K562 (cell line): ENCODE measurements around the gene DYNLT2. TPM values are rescaled to one million over a fixed set of nuclear protein-coding genes. Genes with fewer than 3 reads are reported as not detected.

Source experiments
- CBFA2T3 ChIP-seq: fragments of 450-650 bp; IDR thresholded peaks from 2 replicates; pipeline ENCODE4 v1.6.1; 2017
- GABPB1 ChIP-seq: sonication (generic); formaldehyde crosslinking; IDR thresholded peaks from 2 replicates; pipeline ENCODE4 v1.8.0; 2022; ENCODE audit warnings: mild to moderate bottlenecking, missing genetic modification reagents
- HOXB6 ChIP-seq: fragments of 250-450 bp; sonication (Bioruptor Pico); IDR thresholded peaks from 2 replicates; pipeline ENCODE4 v1.5.1; 2022; ENCODE audit warnings: mild to moderate bottlenecking, borderline replicate concordance
- KAT7 ChIP-seq: sonication (generic); formaldehyde crosslinking; IDR thresholded peaks from 2 replicates; pipeline ENCODE4 v1.8.0; 2022; ENCODE audit warnings: missing genetic modification reagents, mild to moderate bottlenecking, borderline replicate concordance
- RBM17 ChIP-seq: fragments of 200-400 bp; formaldehyde crosslinking; IDR thresholded peaks from 2 replicates; pipeline ENCODE4 v1.6.1; 2017; ENCODE audit warnings: low read depth, mild to moderate bottlenecking, low read length, borderline replicate concordance
- SIX5 ChIP-seq, 2 experiments: IDR thresholded peaks; 2 replicates each; pipeline ENCODE4 v1.6.1; 2011; ENCODE audit warnings: low read length in 2 of 2, borderline replicate concordance in 1 of 2, low read depth in 1 of 2, mild to moderate bottlenecking in 1 of 2, moderate library complexity in 1 of 2; ENCODE audit not compliant: insufficient read depth in 1 of 2
- SMARCB1 ChIP-seq: IDR thresholded peaks from 2 replicates; pipeline ENCODE4 v1.6.1; 2011; ENCODE audit warnings: improper control_type of control experiment, low read depth; ENCODE audit not compliant: insufficient read length
- SMARCC2 ChIP-seq: fragments of 450-650 bp; IDR thresholded peaks from 2 replicates; pipeline ENCODE4 v1.6.1; 2017; ENCODE audit warnings: antibody characterized with exemption, moderate library complexity, mild to moderate bottlenecking, low read depth
- TARDBP ChIP-seq: fragments of 450-650 bp; IDR thresholded peaks from 2 replicates; pipeline ENCODE4 v1.6.1; 2016
- ZNF408 ChIP-seq: fragments of 250-450 bp; sonication (Bioruptor Pico); IDR thresholded peaks from 2 replicates; pipeline ENCODE4 v1.4.0; 2020; ENCODE audit warnings: low read depth, mild to moderate bottlenecking, moderate library complexity
- ZNF766 ChIP-seq: fragments of 200-800 bp; sonication (Bioruptor generic); conservative IDR thresholded peaks from 2 replicates; pipeline ENCODE4 v1.6.1; 2016; ENCODE audit warnings: missing genetic modification characterization, missing compliant biosample characterization
- polyA plus RNA-seq, 8 experiments: library from polyadenylated mRNA; depleted of rRNA in 4 of 8; stranded (reverse) in 5 of 8; unstranded in 3 of 8; fragments of >200 nt; fragmentation: Nextera tagmentation in 2 of 8; fragmentation: Illumina TruSeq in 1 of 8; extraction: Ambion mirVana in 2 of 8; extraction: Trizol in 1 of 8; gene quantifications; 2 replicates each; pipeline versions ENCODE4 v1.2.1 to v1.2.3, GENCODE V29; 2011 to 2014; ENCODE audit warnings: inconsistent platforms in 1 of 8, missing spikeins in 1 of 8
- total RNA-seq, 7 experiments: library from RNA; depleted of rRNA in 6 of 7; stranded (reverse); fragments of >200 nt in 6 of 7; fragmentation: Illumina TruSeq in 2 of 7; extraction: Trizol in 2 of 7; gene quantifications; 2 replicates each; pipeline versions ENCODE4 v1.2.1 to v1.2.3, GENCODE V29; 2011 to 2021; ENCODE audit warnings: low replicate concordance in 1 of 7
- TF ChIP-seq, protein P1 (sequence below): conservative IDR thresholded peaks from 2 replicates; pipeline ENCODE4 v1.6.1; 2011; ENCODE audit warnings: low read depth, mild to moderate bottlenecking, low read length; ENCODE audit not compliant: control insufficient read depth
- TF ChIP-seq, protein P2 (sequence below): fragments of 450-650 bp; IDR thresholded peaks from 2 replicates; pipeline ENCODE4 v1.7.1; 2018; ENCODE audit warnings: mild to moderate bottlenecking, low read depth; ENCODE audit not compliant: partially characterized antibody
- TF ChIP-seq, protein P3 (sequence below), 3 experiments: fragments of 200-800 bp in 1 of 3; sonication (Bioruptor generic) in 1 of 3; sonication (generic) in 1 of 3; formaldehyde crosslinking in 1 of 3; IDR thresholded peaks; 2 replicates each; pipeline versions ENCODE4 v1.6.1 to v1.8.0; 2016 to 2022; ENCODE audit warnings: mild to moderate bottlenecking in 2 of 3, missing compliant biosample characterization in 2 of 3, missing genetic modification characterization in 2 of 3, missing genetic modification reagents in 1 of 3

The DYNLT2 gene
- total and polyA plus RNA-seq, 9 of the 15 experiments (the other 6 are each of a cell fraction or from before 2014, with no cell fraction given): 2.0 to 12.8 (median 6.3) TPM

DNA sequence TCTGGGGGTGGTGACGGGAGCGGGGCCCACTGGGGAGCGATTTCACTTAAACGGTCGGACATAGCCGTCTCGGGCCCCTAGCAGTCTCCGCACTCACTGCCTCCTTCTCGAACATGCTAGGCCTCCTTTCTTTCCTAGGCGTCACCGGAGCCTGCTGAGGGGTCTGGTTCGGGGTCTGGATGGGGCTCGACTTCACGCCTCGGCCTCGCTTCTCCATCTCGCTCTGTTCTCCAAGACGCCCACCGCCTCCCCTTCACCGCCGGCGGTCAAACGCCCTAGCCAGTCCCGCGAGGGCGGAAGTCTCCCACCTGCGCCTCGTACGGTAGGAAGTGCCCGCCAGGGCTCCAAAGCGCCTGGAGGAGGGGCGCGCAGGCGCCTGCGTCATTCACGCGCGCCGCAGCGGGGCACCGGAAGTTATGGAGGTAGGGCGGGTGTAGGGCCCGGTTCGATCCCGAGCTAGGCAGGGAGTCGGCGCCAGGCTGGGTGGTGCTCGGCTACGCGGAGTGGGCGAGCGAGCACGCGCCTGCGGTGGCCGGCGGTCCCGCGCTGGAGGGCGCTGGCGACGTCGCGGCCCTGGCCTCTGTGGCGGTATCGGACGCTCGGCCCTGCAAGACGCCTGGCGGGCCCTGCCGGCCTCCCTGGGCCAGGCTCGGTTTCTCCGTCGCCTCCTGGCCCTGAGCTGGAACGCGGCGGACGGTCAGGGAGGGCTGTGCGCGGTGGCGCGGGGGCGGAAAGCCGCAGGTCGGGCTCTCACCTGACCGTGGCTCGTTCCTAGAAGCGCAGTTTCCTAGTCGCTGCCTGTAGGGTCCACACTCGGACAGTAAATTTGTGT lies at the start of gene DYNLT2, which contains the start of gene ERMARD (continued):
- TF ChIP-seq, protein P1, sequence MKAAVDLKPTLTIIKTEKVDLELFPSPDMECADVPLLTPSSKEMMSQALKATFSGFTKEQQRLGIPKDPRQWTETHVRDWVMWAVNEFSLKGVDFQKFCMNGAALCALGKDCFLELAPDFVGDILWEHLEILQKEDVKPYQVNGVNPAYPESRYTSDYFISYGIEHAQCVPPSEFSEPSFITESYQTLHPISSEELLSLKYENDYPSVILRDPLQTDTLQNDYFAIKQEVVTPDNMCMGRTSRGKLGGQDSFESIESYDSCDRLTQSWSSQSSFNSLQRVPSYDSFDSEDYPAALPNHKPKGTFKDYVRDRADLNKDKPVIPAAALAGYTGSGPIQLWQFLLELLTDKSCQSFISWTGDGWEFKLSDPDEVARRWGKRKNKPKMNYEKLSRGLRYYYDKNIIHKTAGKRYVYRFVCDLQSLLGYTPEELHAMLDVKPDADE: peak; percentile 94
- TF ChIP-seq ZNF766 (CRISPR knock-in tag) (no peak), ZNF408 (CRISPR knock-in tag) (no peak), KAT7 (CRISPR knock-in tag) (peak; percentile 88), HOXB6 (CRISPR knock-in tag) (no peak), SMARCB1 (no peak), TARDBP (peak; percentile 62; the same call in 1 of the 2 replicates), SIX5 (IDR thresholded peaks at IDR 0.05; ENCODE audit: borderline replicate concordance in 1 of 2, insufficient read depth in 1 of 2, low read depth in 1 of 2, low read length in 2 of 2) (peak; percentile 22 to 49; a peak in 1 of 4 replicates), SMARCC2 (peak; percentile 16; the same call in 1 of the 2 replicates), CBFA2T3 (no peak; the same call in 1 of the 2 replicates), GABPB1 (CRISPR knock-in tag) (peak; percentile 98), RBM17 (no peak)
- TF ChIP-seq, protein P2, sequence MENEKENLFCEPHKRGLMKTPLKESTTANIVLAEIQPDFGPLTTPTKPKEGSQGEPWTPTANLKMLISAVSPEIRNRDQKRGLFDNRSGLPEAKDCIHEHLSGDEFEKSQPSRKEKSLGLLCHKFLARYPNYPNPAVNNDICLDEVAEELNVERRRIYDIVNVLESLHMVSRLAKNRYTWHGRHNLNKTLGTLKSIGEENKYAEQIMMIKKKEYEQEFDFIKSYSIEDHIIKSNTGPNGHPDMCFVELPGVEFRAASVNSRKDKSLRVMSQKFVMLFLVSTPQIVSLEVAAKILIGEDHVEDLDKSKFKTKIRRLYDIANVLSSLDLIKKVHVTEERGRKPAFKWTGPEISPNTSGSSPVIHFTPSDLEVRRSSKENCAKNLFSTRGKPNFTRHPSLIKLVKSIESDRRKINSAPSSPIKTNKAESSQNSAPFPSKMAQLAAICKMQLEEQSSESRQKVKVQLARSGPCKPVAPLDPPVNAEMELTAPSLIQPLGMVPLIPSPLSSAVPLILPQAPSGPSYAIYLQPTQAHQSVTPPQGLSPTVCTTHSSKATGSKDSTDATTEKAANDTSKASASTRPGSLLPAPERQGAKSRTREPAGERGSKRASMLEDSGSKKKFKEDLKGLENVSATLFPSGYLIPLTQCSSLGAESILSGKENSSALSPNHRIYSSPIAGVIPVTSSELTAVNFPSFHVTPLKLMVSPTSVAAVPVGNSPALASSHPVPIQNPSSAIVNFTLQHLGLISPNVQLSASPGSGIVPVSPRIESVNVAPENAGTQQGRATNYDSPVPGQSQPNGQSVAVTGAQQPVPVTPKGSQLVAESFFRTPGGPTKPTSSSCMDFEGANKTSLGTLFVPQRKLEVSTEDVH: peak; percentile 94
- TF ChIP-seq, protein P3, sequence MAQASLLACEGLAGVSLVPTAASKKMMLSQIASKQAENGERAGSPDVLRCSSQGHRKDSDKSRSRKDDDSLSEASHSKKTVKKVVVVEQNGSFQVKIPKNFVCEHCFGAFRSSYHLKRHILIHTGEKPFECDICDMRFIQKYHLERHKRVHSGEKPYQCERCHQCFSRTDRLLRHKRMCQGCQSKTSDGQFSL (CRISPR knock-in tag; IDR thresholded peaks at IDR 0.05): peak; percentile 74
- TF ChIP-seq, protein P3 (tag; IDR thresholded peaks at IDR 0.05): no peak
